H1 (cell line): Measurements from ENCODE around the gene SLC35D2. TPM values are rescaled to one million over a fixed set of nuclear protein-coding genes. Genes with fewer than 3 reads are reported as not detected.
A peak's percentile ranks its signal among the peaks of the same experiment; 100 is the strongest.

ENCODE experiments used
- CTCF ChIA-PET: fragments of 300-600 bp; sonication (Branson Sonifier 250); formaldehyde crosslinking; loops from one replicate; lab custom pipeline; 2021; ENCODE audit not compliant: partially characterized antibody; lab: Charles Lee
- POLR2A ChIA-PET: fragments of 300-600 bp; sonication (Branson Sonifier 250); formaldehyde crosslinking; loops from one replicate; lab custom pipeline; 2021; ENCODE audit warnings: inconsistent platforms; ENCODE audit not compliant: partially characterized antibody; lab: Charles Lee
- DNase-seq, 2 experiments: peaks; one replicate each; pipeline versions ENCODE4 v3.0.0 to v3.0.0-alpha.2; 2010 to 2022; ENCODE audit warnings: low spot score in 2 of 2, low read depth in 1 of 2, mixed read lengths in 1 of 2
- FAIRE-seq: peaks from 2 replicates; lab custom pipeline; 2011; peaks lifted over from hg19 to GRCh38; lab: Jason Lieb, UNC
- H2AFZ ChIP-seq: 2 replicates; pipeline ENCODE4 v1.8.1; 2012; ENCODE audit warnings: low read length, inconsistent platforms
- H2AK5ac ChIP-seq: 2 replicates; pipeline ENCODE4 v1.6.1; 2013; ENCODE audit warnings: low read depth, low read length
- H2BK120ac ChIP-seq: replicated peaks from 2 replicates; pipeline ENCODE3; 2013; ENCODE audit warnings: low read depth, low read length, inconsistent platforms
- H2BK12ac ChIP-seq: 2 replicates; pipeline ENCODE4 v1.6.1; 2013; ENCODE audit warnings: low read depth, low read length
- H2BK15ac ChIP-seq: 2 replicates; pipeline ENCODE4 v1.6.1; 2013; ENCODE audit warnings: low read length
- H2BK20ac ChIP-seq: 2 replicates; pipeline ENCODE4 v1.6.1; 2013; ENCODE audit warnings: low read length
- H2BK5ac ChIP-seq: 2 replicates; pipeline ENCODE4 v1.6.1; 2013; ENCODE audit warnings: low read depth, low read length
- H3K14ac ChIP-seq: 2 replicates; pipeline ENCODE4 v1.6.1; 2013; ENCODE audit warnings: inconsistent platforms; ENCODE audit not compliant: insufficient read length
- H3K18ac ChIP-seq: 2 replicates; pipeline ENCODE4 v1.6.1; 2013; ENCODE audit warnings: low read length; ENCODE audit errors: extremely low read depth
- H3K23ac ChIP-seq: 2 replicates; pipeline ENCODE4 v1.6.1; 2013; ENCODE audit warnings: inconsistent platforms; ENCODE audit not compliant: insufficient read length
- H3K23me2 ChIP-seq: 2 replicates; pipeline ENCODE4 v1.6.1; 2013; ENCODE audit warnings: low read depth, low read length
- H3K27ac ChIP-seq: 2 replicates; pipeline ENCODE4 v1.6.1; 2011; ENCODE audit warnings: low read depth, low read length, inconsistent platforms
- H3K27me3 ChIP-seq, 4 experiments: replicated peaks in 1 of 4; 1 replicate in 1 of 4; 2 replicates in 3 of 4; pipeline versions ENCODE4 v1.6.1 to v1.8.1; 2011 to 2013; ENCODE audit warnings: low read length in 3 of 4, mild to moderate bottlenecking in 3 of 4, inconsistent platforms in 2 of 4, mixed read lengths in 2 of 4, moderate library complexity in 1 of 4; ENCODE audit not compliant: control insufficient read depth in 3 of 4, insufficient read depth in 3 of 4; ENCODE audit errors: extremely low read depth in 1 of 4
- H3K36me3 ChIP-seq, 4 experiments: 2 replicates each; pipeline versions ENCODE4 v1.6.1 to v1.8.1; 2011 to 2013; ENCODE audit warnings: mild to moderate bottlenecking in 4 of 4, low read length in 3 of 4, moderate library complexity in 2 of 4, control low read depth in 1 of 4, inconsistent platforms in 1 of 4; ENCODE audit not compliant: insufficient read depth in 4 of 4, control insufficient read depth in 2 of 4
- H3K4ac ChIP-seq: replicated peaks from 2 replicates; pipeline ENCODE3; 2013; ENCODE audit warnings: low read length, low read depth, mixed read lengths, inconsistent platforms; ENCODE audit not compliant: insufficient read length
- H3K4me1 ChIP-seq, 4 experiments: replicated peaks in 1 of 4; 1 replicate in 1 of 4; 2 replicates in 3 of 4; pipeline versions ENCODE4 v1.6.1 to v1.8.1; 2011 to 2013; ENCODE audit warnings: low read length in 3 of 4, inconsistent platforms in 2 of 4, mixed read lengths in 1 of 4; ENCODE audit not compliant: insufficient read depth in 4 of 4, control insufficient read depth in 3 of 4
- H3K4me2 ChIP-seq, 2 experiments: 2 replicates each; pipeline versions ENCODE4 v1.6.1 to v1.8.1; 2011 to 2013; ENCODE audit warnings: low read depth in 2 of 2, low read length in 2 of 2, control low read depth in 1 of 2, inconsistent platforms in 1 of 2, mild to moderate bottlenecking in 1 of 2; ENCODE audit not compliant: insufficient read depth in 1 of 2
- H3K4me3 ChIP-seq, 4 experiments: fragments of 200-600, 300-600 bp in 1 of 4; sonication (generic), shearing (Covaris generic), sonication (Bioruptor Twin) in 1 of 4; 2 replicates each; pipeline versions ENCODE4 v1.5.1 to v1.8.1; 2011 to 2016; ENCODE audit warnings: low read length in 4 of 4, low read depth in 3 of 4, control low read depth in 2 of 4, inconsistent platforms in 2 of 4, mild to moderate bottlenecking in 2 of 4, mixed read lengths in 1 of 4, moderate library complexity in 1 of 4; ENCODE audit not compliant: insufficient read depth in 2 of 4; ENCODE audit errors: extremely low read depth in 1 of 4
- H3K56ac ChIP-seq: replicated peaks from 2 replicates; pipeline ENCODE3; 2013; ENCODE audit warnings: low read depth, mild to moderate bottlenecking, mixed read lengths, low read length, inconsistent platforms; ENCODE audit not compliant: insufficient read length
- H3K79me1 ChIP-seq: 2 replicates; pipeline ENCODE4 v1.6.1; 2013; ENCODE audit warnings: low read depth, low read length, control low read depth
- H3K79me2 ChIP-seq, 2 experiments: 2 replicates each; pipeline versions ENCODE4 v1.6.1 to v1.8.1; 2012 to 2013; ENCODE audit warnings: low read length in 2 of 2, mild to moderate bottlenecking in 2 of 2, inconsistent platforms in 1 of 2; ENCODE audit not compliant: insufficient read depth in 2 of 2, control insufficient read depth in 1 of 2
- H3K9ac ChIP-seq, 4 experiments: replicated peaks in 1 of 4; 1 replicate in 1 of 4; 2 replicates in 3 of 4; pipeline versions ENCODE4 v1.6.1 to v1.8.1; 2011 to 2013; ENCODE audit warnings: low read depth in 3 of 4, low read length in 3 of 4, control low read depth in 2 of 4, mild to moderate bottlenecking in 2 of 4, moderate library complexity in 2 of 4, inconsistent platforms in 1 of 4; ENCODE audit errors: extremely low read depth in 1 of 4
- H3K9me3 ChIP-seq, 2 experiments: 2 replicates each; pipeline versions ENCODE4 v1.6.1 to v1.8.1; 2012 to 2013; ENCODE audit warnings: mild to moderate bottlenecking in 2 of 2, moderate library complexity in 2 of 2, control low read depth in 1 of 2, inconsistent platforms in 1 of 2, low read depth in 1 of 2, low read length in 1 of 2, mixed read lengths in 1 of 2; ENCODE audit not compliant: insufficient read depth in 2 of 2
- H4K20me1 ChIP-seq, 2 experiments: replicated peaks in 1 of 2; 2 replicates each; pipeline versions ENCODE3 to v1.8.1; 2011 to 2013; ENCODE audit warnings: inconsistent platforms in 2 of 2, low read length in 2 of 2, mild to moderate bottlenecking in 1 of 2; ENCODE audit not compliant: insufficient read depth in 2 of 2, control insufficient read depth in 1 of 2
- H4K5ac ChIP-seq: 2 replicates; pipeline ENCODE4 v1.6.1; 2013; ENCODE audit warnings: low read length, low read depth, mixed read lengths, inconsistent platforms; ENCODE audit not compliant: insufficient read length
- H4K8ac ChIP-seq: 2 replicates; pipeline ENCODE4 v1.8.0; 2013; ENCODE audit warnings: mild to moderate bottlenecking, moderate library complexity, low read length, inconsistent platforms; ENCODE audit not compliant: insufficient read depth; ENCODE audit errors: extremely low read depth
- H4K91ac ChIP-seq: replicated peaks from 2 replicates; pipeline ENCODE3; 2013; ENCODE audit warnings: low read length, mixed read lengths, inconsistent platforms; ENCODE audit not compliant: insufficient read length
- BCL11A ChIP-seq, 2 experiments: IDR thresholded peaks; one replicate each; pipeline ENCODE4 v1.6.1; 2011; ENCODE audit warnings: low read depth in 2 of 2, low read length in 2 of 2, mild to moderate bottlenecking in 2 of 2
- BRCA1 ChIP-seq: IDR thresholded peaks from 2 replicates; pipeline ENCODE4 v1.6.1; 2012; ENCODE audit warnings: low read depth, low read length, improper control_type of control experiment
- CEBPB ChIP-seq: IDR thresholded peaks from 2 replicates; pipeline ENCODE4 v1.6.1; 2012; ENCODE audit warnings: low read depth, low read length
- CREB1 ChIP-seq: IDR thresholded peaks from 2 replicates; pipeline ENCODE4 v1.6.1; 2012; ENCODE audit warnings: inconsistent platforms
- CTBP2 ChIP-seq: IDR thresholded peaks from 2 replicates; pipeline ENCODE4 v1.7.0; 2011; ENCODE audit warnings: borderline replicate concordance, mild to moderate bottlenecking, moderate library complexity, mixed read lengths, low read length; ENCODE audit not compliant: insufficient read depth, insufficient read length
- KDM1A ChIP-seq: fragments of 200-600, 300-600 bp; sonication (generic); IDR thresholded peaks from 2 replicates; pipeline ENCODE4 v1.7.1; 2016; ENCODE audit warnings: mild to moderate bottlenecking, low read length, borderline replicate concordance
- MAFK ChIP-seq: IDR thresholded peaks from 2 replicates; pipeline ENCODE4 v1.6.1; 2012; ENCODE audit warnings: low read depth, mild to moderate bottlenecking, improper control_type of control experiment, low read length
- MAX ChIP-seq: IDR thresholded peaks from 2 replicates; pipeline ENCODE4 v1.6.1; 2012; ENCODE audit warnings: inconsistent platforms
- PHF8 ChIP-seq: fragments of 200-600 bp; sonication (generic); conservative IDR thresholded peaks from 2 replicates; pipeline ENCODE4 v1.7.1; 2012; ENCODE audit warnings: low read depth, mild to moderate bottlenecking, inconsistent platforms, low read length, moderate library complexity
- POLR2A ChIP-seq, 2 experiments: IDR thresholded peaks; 1 replicate in 1 of 2; 2 replicates in 1 of 2; pipeline ENCODE4 v1.6.1; 2011; ENCODE audit warnings: low read depth in 2 of 2, low read length in 2 of 2, mild to moderate bottlenecking in 2 of 2; ENCODE audit errors: control extremely low read depth in 1 of 2
- RNF2 ChIP-seq: fragments of 200-900, 300-1000 bp; sonication (generic); IDR thresholded peaks from 2 replicates; pipeline ENCODE4 v1.7.1; 2016; ENCODE audit warnings: borderline replicate concordance, low read depth, mild to moderate bottlenecking, antibody characterized with exemption, low read length; ENCODE audit not compliant: poor library complexity, severe bottlenecking; ENCODE audit errors: missing control alignments
- SP2 ChIP-seq: IDR thresholded peaks from 2 replicates; pipeline ENCODE4 v1.6.1; 2012; ENCODE audit warnings: mild to moderate bottlenecking, low read length, inconsistent platforms
- SUZ12 ChIP-seq: fragments of 200-600 bp; sonication (generic); IDR thresholded peaks from 2 replicates; pipeline ENCODE4 v1.6.1; 2012; ENCODE audit warnings: mild to moderate bottlenecking, inconsistent platforms, low read length, moderate library complexity, mixed read lengths
- TAF1 ChIP-seq: IDR thresholded peaks from 2 replicates; pipeline ENCODE4 v1.6.1; 2011; ENCODE audit warnings: mild to moderate bottlenecking, low read depth, low read length
- WGBS, 2 experiments: shearing (Covaris generic) in 1 of 2; methylation state at CpG; one replicate each; pipeline versions ENCODE4 v1.1.6 to v1.1.7; 2013 to 2015; ENCODE audit warnings: low lambda C conversion rate in 2 of 2, mixed read lengths in 2 of 2, inconsistent platforms in 1 of 2, low coverage in 1 of 2, missing lambda C conversion rate in 1 of 2; ENCODE audit not compliant: insufficient replicate concordance in 2 of 2, insufficient coverage in 1 of 2, insufficient read length in 1 of 2; ENCODE audit errors: extremely low coverage in 1 of 2, missing lambda C conversion rate in 1 of 2; 5-methylcytosine and 5-hydroxymethylcytosine counted together
- polyA plus RNA-seq, 7 experiments: library from polyadenylated mRNA; depleted of rRNA in 3 of 7; stranded (reverse) in 5 of 7; unstranded in 2 of 7; fragments of >200 nt in 5 of 7; fragments of 200-250 nt in 2 of 7; gene quantifications; 1 replicate in 5 of 7; 2 replicates in 1 of 7; 4 replicates in 1 of 7; pipeline versions ENCODE4 v1.2.1 to v1.2.3, GENCODE V29; 2011 to 2013; ENCODE audit warnings: missing spikeins in 2 of 7, mixed read lengths in 2 of 7
- total RNA-seq: library from RNA; stranded (reverse); fragmentation: NEBNext Ultra II Directional; extraction: Animal tissue kit (Norgen Biotek cat#: 25700); gene quantifications from 2 replicates; pipeline ENCODE4 v1.2.1, GENCODE V29; 2021

SLC35D2 gene
- total and polyA plus RNA-seq, 2 of the 8 experiments (the other 6 are each of a cell fraction or from before 2014, with no cell fraction given), result 9.6 to 11.5 TPM

- H3K9ac ChIP-seq, result no peak overlapping the region
- H4K8ac ChIP-seq, result no peak overlapping the region
- no peak overlapping the region for H3K4me3 ChIP-seq
- no peaks in the 10 kb centered on the region for H3K36me3 ChIP-seq
- H3K4ac ChIP-seq, result peak overlapping the region; percentile 27
- H3K23me2 ChIP-seq, result peaks cover 3% of the 10 kb centered on the region; the same call in 1 of the 2 replicates
- peak overlapping the region; percentile 70 for H4K91ac ChIP-seq
- no peak overlapping the region for H4K5ac ChIP-seq
- no peak overlapping the region for H3K27ac ChIP-seq
- H3K79me1 ChIP-seq, result no peaks in the 10 kb centered on the region
- FAIRE-seq (no peak), DNase-seq (peak in 1 of 2 experiments; percentile 48)
- WGBS, 2 experiments, result 88% methylated on average over 8 of the region's 8 CpGs; no CpG with 5 or more reads in 1 of the 2 experiments
- no peak overlapping the region for H3K56ac ChIP-seq
- H3K4me1 ChIP-seq, result peaks cover 3 to 11% (median 7%) of the 10 kb centered on the region in 4 experiments
- no peaks in the 10 kb centered on the region for H3K27me3 ChIP-seq
- no peak overlapping the region for H3K18ac ChIP-seq
- H2AK5ac ChIP-seq, result no peak overlapping the region
- no peaks in the 10 kb centered on the region for H4K20me1 ChIP-seq
- H3K79me2 ChIP-seq, result no peaks in the 10 kb centered on the region
- ChIA-PET POLR2A (no interaction called here), CTCF (interaction anchor here (0.7 to 1.7 kb wide), 5 partner anchors 18 to 1039 kb away, joined by 3 to 6 read pairs (median 3); no protein-coding TSS in a partner anchor)
- no peak overlapping the region for H2BK20ac ChIP-seq
- no peaks in the 10 kb centered on the region for H3K9me3 ChIP-seq
- no peak overlapping the region for H2BK12ac ChIP-seq
- no peak overlapping the region for H3K4me2 ChIP-seq
- H3K14ac ChIP-seq, result no peak overlapping the region
- no peak overlapping the region; the same call in 1 of the 2 replicates for H2BK5ac ChIP-seq
- peak overlapping the region; percentile 74 for H2BK15ac ChIP-seq
- H2BK120ac ChIP-seq, result no peak overlapping the region
- H2AFZ ChIP-seq, result peak overlapping the region; percentile 55
- no peak overlapping the region for H3K23ac ChIP-seq
- no peak for TF ChIP-seq POLR2A (IDR thresholded peaks at IDR 0.05; ENCODE audit: control extremely low read depth in 1 of 2, low read depth in 2 of 2, low read length in 2 of 2)
- no peak for TF ChIP-seq MAFK
- TF ChIP-seq SP2, result no peak
- TF ChIP-seq SUZ12, result no peak
- TF ChIP-seq BRCA1, result no peak
- no peak for TF ChIP-seq KDM1A
- no peak for TF ChIP-seq CTBP2
- TF ChIP-seq CEBPB, result no peak
- no peak for TF ChIP-seq PHF8
- TF ChIP-seq CREB1, result no peak
- TF ChIP-seq RNF2, result no peak
- TF ChIP-seq MAX, result no peak
- TF ChIP-seq BCL11A (IDR thresholded peaks at IDR 0.05; ENCODE audit: low read depth in 2 of 2, low read length in 2 of 2), result no peak
- TF ChIP-seq TAF1, result no peak
Measured at GRCh38 chr9:96423322-96423984, 39.9 kb upstream of the SLC35D2 start.
